ENCODE results near the gene DNAJC24. TPM values are rescaled to one million over a fixed set of nuclear protein-coding genes. Genes with fewer than 3 reads are reported as not detected.

Gene DNAJC24
- total and polyA plus RNA-seq, 7 donors = 8.9 to 22.0 (median 14.9) TPM

DNA sequence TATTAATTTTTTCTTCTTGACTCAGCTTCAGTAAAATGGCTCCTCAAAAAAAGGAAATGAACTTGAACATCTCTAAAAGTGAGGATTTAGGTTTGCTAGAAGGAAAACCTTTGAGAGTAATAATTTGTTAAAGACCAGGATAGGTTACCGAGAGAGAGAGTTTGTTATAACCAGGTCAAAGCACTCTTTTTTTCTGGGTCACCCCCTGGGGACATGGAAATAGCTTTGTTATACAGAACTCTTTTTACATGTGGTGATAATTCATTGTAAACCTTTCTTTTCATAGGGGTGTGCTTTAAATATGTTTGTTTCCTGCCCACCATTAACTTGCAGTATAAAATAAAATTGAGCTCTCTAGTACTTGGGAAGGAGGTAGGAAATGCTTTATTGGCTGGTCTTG lies 47.7 kb downstream of the DNAJC24 start:
- no peaks in the 10 kb centered on the region for H3K9me3 ChIP-seq
- H3K27ac ChIP-seq = no peak overlapping the region
- H3K4me1 ChIP-seq = no peaks in the 10 kb centered on the region
- WGBS, 3 donors = 70 to 80% (median 76%) methylated on average over 1 of the region's 1 CpG
- H3K4me3 ChIP-seq = no peak overlapping the region
- H3K27me3 ChIP-seq (ENCODE audit: insufficient read depth in 3 of 3, low read length in 2 of 3) = no peaks in the 10 kb centered on the region
- no peak for DNase-seq
- intact Hi-C loops (cut with DNase I) = no loop called here
- H3K36me3 ChIP-seq (ENCODE audit: insufficient read depth in 1 of 2, low read depth in 1 of 2) = no peaks in the 10 kb centered on the region
- ATAC-seq = no peak
- TF ChIP-seq, protein P1, sequence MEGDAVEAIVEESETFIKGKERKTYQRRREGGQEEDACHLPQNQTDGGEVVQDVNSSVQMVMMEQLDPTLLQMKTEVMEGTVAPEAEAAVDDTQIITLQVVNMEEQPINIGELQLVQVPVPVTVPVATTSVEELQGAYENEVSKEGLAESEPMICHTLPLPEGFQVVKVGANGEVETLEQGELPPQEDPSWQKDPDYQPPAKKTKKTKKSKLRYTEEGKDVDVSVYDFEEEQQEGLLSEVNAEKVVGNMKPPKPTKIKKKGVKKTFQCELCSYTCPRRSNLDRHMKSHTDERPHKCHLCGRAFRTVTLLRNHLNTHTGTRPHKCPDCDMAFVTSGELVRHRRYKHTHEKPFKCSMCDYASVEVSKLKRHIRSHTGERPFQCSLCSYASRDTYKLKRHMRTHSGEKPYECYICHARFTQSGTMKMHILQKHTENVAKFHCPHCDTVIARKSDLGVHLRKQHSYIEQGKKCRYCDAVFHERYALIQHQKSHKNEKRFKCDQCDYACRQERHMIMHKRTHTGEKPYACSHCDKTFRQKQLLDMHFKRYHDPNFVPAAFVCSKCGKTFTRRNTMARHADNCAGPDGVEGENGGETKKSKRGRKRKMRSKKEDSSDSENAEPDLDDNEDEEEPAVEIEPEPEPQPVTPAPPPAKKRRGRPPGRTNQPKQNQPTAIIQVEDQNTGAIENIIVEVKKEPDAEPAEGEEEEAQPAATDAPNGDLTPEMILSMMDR (IDR thresholded peaks at IDR 0.05) = no peak

DNA sequence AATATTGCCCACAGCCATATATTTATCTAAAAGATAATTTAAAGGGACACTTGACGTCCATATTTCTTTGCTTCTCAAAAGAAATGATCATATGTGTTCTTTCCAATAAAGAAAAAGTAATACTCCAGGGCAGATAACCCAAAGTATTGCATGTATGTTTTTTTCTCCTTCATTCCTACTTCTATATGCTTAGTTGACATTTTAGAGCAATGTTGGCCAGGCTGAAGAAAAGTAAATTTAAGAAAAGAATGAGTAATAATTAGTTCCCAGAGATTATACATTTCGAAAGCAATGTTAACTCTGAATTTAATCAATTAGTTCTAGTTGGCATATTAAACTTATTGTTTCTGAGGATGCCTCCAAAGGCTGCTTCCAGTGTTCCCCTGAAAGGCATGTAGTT lies 48.2 kb downstream of the DNAJC24 start:
- 85 to 88% (median 85%) methylated on average over 2 of the region's 2 CpGs for WGBS, 3 donors
- H3K27ac ChIP-seq = no peak overlapping the region
- no peaks in the 10 kb centered on the region for H3K4me1 ChIP-seq
- TF ChIP-seq, protein P1 (IDR thresholded peaks at IDR 0.05) = no peak
- H3K4me3 ChIP-seq = no peak overlapping the region
- H3K9me3 ChIP-seq = no peaks in the 10 kb centered on the region
- H3K36me3 ChIP-seq (ENCODE audit: insufficient read depth in 1 of 2, low read depth in 1 of 2) = no peaks in the 10 kb centered on the region
- ATAC-seq (no peak), DNase-seq (no peak)
- intact Hi-C loops (cut with DNase I) = no loop called here
- no peaks in the 10 kb centered on the region for H3K27me3 ChIP-seq (ENCODE audit: insufficient read depth in 3 of 3, low read length in 2 of 3)

GRCh38 chr11:31419138-31419537 lies 49.5 kb downstream of the DNAJC24 start:
- 90 to 94% (median 92%) methylated on average over 3 of the region's 3 CpGs for WGBS, 3 donors
- no peaks in the 10 kb centered on the region for H3K27me3 ChIP-seq (ENCODE audit: insufficient read depth in 3 of 3, low read length in 2 of 3)
- TF ChIP-seq, protein P1 (IDR thresholded peaks at IDR 0.05) = no peak

GRCh38 chr11:31419669-31420068 lies 50.0 kb downstream of the DNAJC24 start:
- ATAC-seq = no peak
- DNase-seq = no peak
- no peak overlapping the region for H3K4me3 ChIP-seq
- 21 to 55% (median 37%) methylated on average over 1 of the region's 1 CpG for WGBS, 3 donors
- TF ChIP-seq, protein P1 (IDR thresholded peaks at IDR 0.05) = no peak
- H3K27ac ChIP-seq = no peak overlapping the region
- intact Hi-C loops (cut with DNase I) = no loop called here
- no peaks in the 10 kb centered on the region for H3K27me3 ChIP-seq (ENCODE audit: insufficient read depth in 3 of 3, low read length in 2 of 3)
- no peaks in the 10 kb centered on the region for H3K4me1 ChIP-seq
- H3K36me3 ChIP-seq (ENCODE audit: insufficient read depth in 1 of 2, low read depth in 1 of 2) = no peaks in the 10 kb centered on the region
- H3K9me3 ChIP-seq = no peaks in the 10 kb centered on the region

More at GRCh38 chr11:31419138-31419537, 49.5 kb downstream of the DNAJC24 start:
- H3K36me3 ChIP-seq (ENCODE audit: insufficient read depth in 1 of 2, low read depth in 1 of 2) = no peaks in the 10 kb centered on the region
- intact Hi-C loops (cut with DNase I) = no loop called here
- no peak overlapping the region for H3K27ac ChIP-seq
- no peaks in the 10 kb centered on the region for H3K9me3 ChIP-seq
- no peaks in the 10 kb centered on the region for H3K4me1 ChIP-seq
- no peak for DNase-seq
- H3K4me3 ChIP-seq = no peak overlapping the region
- ATAC-seq = no peak

GRCh38 chr11:31421820-31422219 lies 52.2 kb downstream of the DNAJC24 start:
- WGBS, 3 donors = 56 to 74% (median 70%) methylated on average over 2 of the region's 2 CpGs
- no peak for ATAC-seq

More at GRCh38 chr11:31421820-31422219, 52.2 kb downstream of the DNAJC24 start:
- intact Hi-C loops (cut with DNase I) = no loop called here
- Histone ChIP-seq H3K4me1 (no peaks in the 10 kb centered on the region), H3K9me3 (no peaks in the 10 kb centered on the region), H3K4me3 (no peak overlapping the region), H3K36me3 (ENCODE audit: insufficient read depth in 1 of 2, low read depth in 1 of 2) (no peaks in the 10 kb centered on the region), H3K27me3 (ENCODE audit: insufficient read depth in 3 of 3, low read length in 2 of 3) (no peaks in the 10 kb centered on the region), H3K27ac (no peak overlapping the region)
- TF ChIP-seq, protein P1 (IDR thresholded peaks at IDR 0.05) = no peak
- DNase-seq = no peak

Data from psoas muscle (tissue), 8 donors.